ENCODE results near the gene C2orf15. TPM values are rescaled to one million over a fixed set of nuclear protein-coding genes. Genes with fewer than 3 reads are reported as not detected.

C2orf15 gene
- total RNA-seq, 1 donor, result not detected

- TF ChIP-seq, protein P1, sequence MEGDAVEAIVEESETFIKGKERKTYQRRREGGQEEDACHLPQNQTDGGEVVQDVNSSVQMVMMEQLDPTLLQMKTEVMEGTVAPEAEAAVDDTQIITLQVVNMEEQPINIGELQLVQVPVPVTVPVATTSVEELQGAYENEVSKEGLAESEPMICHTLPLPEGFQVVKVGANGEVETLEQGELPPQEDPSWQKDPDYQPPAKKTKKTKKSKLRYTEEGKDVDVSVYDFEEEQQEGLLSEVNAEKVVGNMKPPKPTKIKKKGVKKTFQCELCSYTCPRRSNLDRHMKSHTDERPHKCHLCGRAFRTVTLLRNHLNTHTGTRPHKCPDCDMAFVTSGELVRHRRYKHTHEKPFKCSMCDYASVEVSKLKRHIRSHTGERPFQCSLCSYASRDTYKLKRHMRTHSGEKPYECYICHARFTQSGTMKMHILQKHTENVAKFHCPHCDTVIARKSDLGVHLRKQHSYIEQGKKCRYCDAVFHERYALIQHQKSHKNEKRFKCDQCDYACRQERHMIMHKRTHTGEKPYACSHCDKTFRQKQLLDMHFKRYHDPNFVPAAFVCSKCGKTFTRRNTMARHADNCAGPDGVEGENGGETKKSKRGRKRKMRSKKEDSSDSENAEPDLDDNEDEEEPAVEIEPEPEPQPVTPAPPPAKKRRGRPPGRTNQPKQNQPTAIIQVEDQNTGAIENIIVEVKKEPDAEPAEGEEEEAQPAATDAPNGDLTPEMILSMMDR (IDR thresholded peaks at IDR 0.05; ENCODE audit: extremely low read depth, low read depth, low read length), result no peak
These were observed 13.4 kb downstream of the C2orf15 start, which contains the start of the genes LIPT1 and TSGA10 for GRCh38 chr2:99154643-99155536. TSS of gene LIPT1 (plus strand) at chr2:99154967. CDS start at chr2:99161958, 6,991 bp downstream. TSS of gene TSGA10 (minus strand) at chr2:99154942. CDS start at chr2:99109439, 45,503 bp downstream.

GRCh38 chr2:99156891-99157290 is 15.4 kb downstream of the C2orf15 start:
- no peaks in the 10 kb centered on the region for H4K20me1 ChIP-seq (ENCODE audit: insufficient read depth, low read length)
- no peak overlapping the region for H3K4me3 ChIP-seq (ENCODE audit: insufficient read depth, low read length)
- DNase-seq (ENCODE audit: insufficient read length, low spot score, missing footprints), result no peak
- TF ChIP-seq, protein P1 (IDR thresholded peaks at IDR 0.05; ENCODE audit: extremely low read depth, low read depth, low read length), result no peak
- H3K79me2 ChIP-seq (ENCODE audit: insufficient read depth, low read length), result peaks cover 21% of the 10 kb centered on the region
- H3K9me3 ChIP-seq (ENCODE audit: low read depth, low read length), result no peaks in the 10 kb centered on the region
- no peak overlapping the region for H2AFZ ChIP-seq (ENCODE audit: low read length)
- no peak overlapping the region for H3K4me2 ChIP-seq (ENCODE audit: insufficient read depth, low read length)
- H3K4me1 ChIP-seq (ENCODE audit: insufficient read depth, low read length), result peaks cover 15% of the 10 kb centered on the region
- H3K36me3 ChIP-seq (ENCODE audit: insufficient read depth, low read length), result no peaks in the 10 kb centered on the region
- H3K27me3 ChIP-seq (ENCODE audit: insufficient read depth, low read length), result no peaks in the 10 kb centered on the region
- H3K27ac ChIP-seq (ENCODE audit: low read depth, low read length), result no peak overlapping the region

More at GRCh38 chr2:99154643-99155536, 13.4 kb downstream of the C2orf15 start, which contains the start of the genes LIPT1 and TSGA10:
- Histone ChIP-seq H2AFZ (ENCODE audit: low read length) (peak within 1 kb of the TSS; percentile 99), H3K27me3 (ENCODE audit: insufficient read depth, low read length) (no peaks in the 10 kb centered on the region), H3K4me3 (ENCODE audit: insufficient read depth, low read length) (peak within 1 kb of the TSS; percentile 81), H4K20me1 (ENCODE audit: insufficient read depth, low read length) (no peaks in the 10 kb centered on the region), H3K27ac (ENCODE audit: low read depth, low read length) (peak within 1 kb of the TSS; percentile 86), H3K79me2 (ENCODE audit: insufficient read depth, low read length) (peaks cover 21% of the 10 kb centered on the region), H3K36me3 (ENCODE audit: insufficient read depth, low read length) (no peaks in the 10 kb centered on the region), H3K9me3 (ENCODE audit: low read depth, low read length) (no peaks in the 10 kb centered on the region), H3K4me1 (ENCODE audit: insufficient read depth, low read length) (peaks cover 15% of the 10 kb centered on the region), H3K4me2 (ENCODE audit: insufficient read depth, low read length) (peak within 1 kb of the TSS; percentile 98)
- peak; percentile 97 for DNase-seq (ENCODE audit: insufficient read length, low spot score, missing footprints)

DNA sequence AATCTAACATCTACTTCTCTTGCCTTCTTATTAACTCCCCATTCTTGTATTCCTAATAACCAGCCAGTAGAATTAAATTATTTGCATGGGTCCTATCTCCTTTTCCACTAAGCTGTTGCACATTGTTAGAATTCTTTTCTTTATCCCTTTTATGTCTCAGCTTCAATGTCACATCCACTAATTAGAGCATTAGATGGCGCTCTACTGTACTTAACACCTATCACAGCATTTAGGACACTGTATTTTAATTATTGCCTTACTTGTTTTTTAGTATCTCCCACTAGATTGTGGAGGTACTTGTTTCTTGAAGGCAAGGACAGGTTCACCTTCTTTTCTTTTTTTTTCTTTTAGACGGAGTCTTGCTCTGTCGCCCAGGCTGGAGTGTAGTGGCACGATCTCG is 17.1 kb downstream of the C2orf15 start:
- Histone ChIP-seq H3K4me2 (ENCODE audit: insufficient read depth, low read length) (no peak overlapping the region), H3K79me2 (ENCODE audit: insufficient read depth, low read length) (peaks cover 18% of the 10 kb centered on the region), H3K36me3 (ENCODE audit: insufficient read depth, low read length) (peaks cover 3% of the 10 kb centered on the region), H3K4me1 (ENCODE audit: insufficient read depth, low read length) (peaks cover 15% of the 10 kb centered on the region), H4K20me1 (ENCODE audit: insufficient read depth, low read length) (no peaks in the 10 kb centered on the region), H2AFZ (ENCODE audit: low read length) (no peak overlapping the region), H3K9me3 (ENCODE audit: low read depth, low read length) (no peaks in the 10 kb centered on the region), H3K4me3 (ENCODE audit: insufficient read depth, low read length) (no peak overlapping the region), H3K27ac (ENCODE audit: low read depth, low read length) (no peak overlapping the region), H3K27me3 (ENCODE audit: insufficient read depth, low read length) (no peaks in the 10 kb centered on the region)
- DNase-seq (ENCODE audit: insufficient read length, low spot score, missing footprints), result no peak
- TF ChIP-seq, protein P1 (IDR thresholded peaks at IDR 0.05; ENCODE audit: extremely low read depth, low read depth, low read length), result no peak

- TF ChIP-seq, protein P1 (IDR thresholded peaks at IDR 0.05; ENCODE audit: extremely low read depth, low read depth, low read length), result no peak
- DNase-seq (ENCODE audit: insufficient read length, low spot score, missing footprints), result no peak
- no peaks in the 10 kb centered on the region for H3K27me3 ChIP-seq (ENCODE audit: insufficient read depth, low read length)
- no peak overlapping the region for H3K4me3 ChIP-seq (ENCODE audit: insufficient read depth, low read length)
- peaks cover 7% of the 10 kb centered on the region for H3K4me1 ChIP-seq (ENCODE audit: insufficient read depth, low read length)
- H3K79me2 ChIP-seq (ENCODE audit: insufficient read depth, low read length), result peaks cover 9% of the 10 kb centered on the region
- H3K4me2 ChIP-seq (ENCODE audit: insufficient read depth, low read length), result no peak overlapping the region
- H3K27ac ChIP-seq (ENCODE audit: low read depth, low read length), result no peak overlapping the region
- peaks cover 3% of the 10 kb centered on the region for H3K36me3 ChIP-seq (ENCODE audit: insufficient read depth, low read length)
- no peaks in the 10 kb centered on the region for H4K20me1 ChIP-seq (ENCODE audit: insufficient read depth, low read length)
- no peak overlapping the region for H2AFZ ChIP-seq (ENCODE audit: low read length)
- no peaks in the 10 kb centered on the region for H3K9me3 ChIP-seq (ENCODE audit: low read depth, low read length)
These were observed 18.1 kb downstream of the C2orf15 start for GRCh38 chr2:99159594-99159993.
